Neural cell (in vitro differentiated cells): Measurements from ENCODE around the gene NUP210. TPM values are rescaled to one million over a fixed set of nuclear protein-coding genes. Genes with fewer than 3 reads are reported as not detected.

Experiments used
- H2AFZ ChIP-seq: fragments of 200-600, 300-800 bp; sonication (generic), shearing (Covaris generic); 2 replicates; pipeline ENCODE4 v1.6.0; 2014; ENCODE audit warnings: low read depth, mild to moderate bottlenecking, antibody characterized with exemption, low read length, moderate library complexity
- H3F3A ChIP-seq: fragments of 200-600 bp; shearing (Covaris generic); 2 replicates; pipeline ENCODE4 v1.6.1; 2016; ENCODE audit warnings: mild to moderate bottlenecking, moderate library complexity, mixed read lengths, antibody characterized with exemption, low read length; ENCODE audit not compliant: insufficient read depth, poor library complexity, severe bottlenecking
- H3K27ac ChIP-seq: fragments of 200-600, 300-800 bp; sonication (generic), shearing (Covaris generic); 2 replicates; pipeline ENCODE4 v1.5.1; 2014; ENCODE audit warnings: mild to moderate bottlenecking, low read length, moderate library complexity
- H3K27me3 ChIP-seq: fragments of 300-800, 200-600 bp; sonication (generic), shearing (Covaris generic); 2 replicates; pipeline ENCODE4 v1.6.0; 2014; ENCODE audit warnings: mild to moderate bottlenecking, low read depth, low read length, moderate library complexity; ENCODE audit not compliant: insufficient read depth
- H3K36me3 ChIP-seq: fragments of 300-800, 200-600 bp; sonication (generic), shearing (Covaris generic); 2 replicates; pipeline ENCODE4 v1.5.1; 2014; ENCODE audit warnings: mild to moderate bottlenecking, antibody characterized with exemption, low read length, moderate library complexity; ENCODE audit not compliant: insufficient read depth
- H3K4me2 ChIP-seq: fragments of 300-800, 200-600 bp; sonication (generic), shearing (Covaris generic); 2 replicates; pipeline ENCODE4 v1.6.0; 2014; ENCODE audit warnings: mild to moderate bottlenecking, low read length
- H3K4me3 ChIP-seq: fragments of 300-800, 200-600 bp; sonication (generic), shearing (Covaris generic); 2 replicates; pipeline ENCODE4 v1.5.1; 2014; ENCODE audit warnings: mild to moderate bottlenecking, low read length, moderate library complexity
- H3K79me2 ChIP-seq: fragments of 200-600 bp; shearing (Covaris generic); replicated peaks from 2 replicates; pipeline ENCODE4 v1.6.0; 2014; ENCODE audit warnings: mild to moderate bottlenecking, low read length, moderate library complexity; ENCODE audit not compliant: insufficient read depth
- H3K9ac ChIP-seq: fragments of 300-800, 200-600 bp; sonication (generic), shearing (Covaris generic); 2 replicates; pipeline ENCODE4 v1.6.1; 2016; ENCODE audit warnings: mild to moderate bottlenecking, low read length, mixed read lengths
- H3K9me2 ChIP-seq: fragments of 200-600 bp; shearing (Covaris generic); 2 replicates; pipeline ENCODE4 v1.6.1; 2016; ENCODE audit warnings: mild to moderate bottlenecking, low read length, mixed read lengths; ENCODE audit not compliant: insufficient read depth
- H3K9me3 ChIP-seq: fragments of 200-600, 300-800 bp; sonication (generic), shearing (Covaris generic); 2 replicates; pipeline ENCODE4 v1.6.1; 2016; ENCODE audit warnings: mild to moderate bottlenecking, mixed run types, low read length, moderate library complexity, mixed read lengths
- H4K20me1 ChIP-seq: fragments of 200-600 bp; shearing (Covaris generic); 2 replicates; pipeline ENCODE4 v1.6.1; 2016; ENCODE audit warnings: mild to moderate bottlenecking, mixed run types; ENCODE audit not compliant: insufficient read depth
- EP300 ChIP-seq: fragments of 450-650 bp; conservative IDR thresholded peaks from 2 replicates; pipeline ENCODE4 v1.6.1; 2014; ENCODE audit warnings: antibody characterized with exemption, mild to moderate bottlenecking, moderate library complexity; ENCODE audit not compliant: poor library complexity, severe bottlenecking
- EZH2 ChIP-seq: fragments of 200-600, 300-800 bp; shearing (Covaris generic), sonication (generic); IDR thresholded peaks from 2 replicates; pipeline ENCODE4 v1.6.1; 2014; ENCODE audit warnings: antibody characterized with exemption, low read length, borderline replicate concordance, mild to moderate bottlenecking; ENCODE audit not compliant: insufficient read depth, poor library complexity, severe bottlenecking
- MXI1 ChIP-seq: fragments of 450-650 bp; conservative IDR thresholded peaks from 2 replicates; pipeline ENCODE4 v1.6.1; 2014; ENCODE audit warnings: antibody characterized with exemption, mild to moderate bottlenecking; ENCODE audit not compliant: poor library complexity, severe bottlenecking
- POLR2AphosphoS5 ChIP-seq: IDR thresholded peaks from 2 replicates; pipeline ENCODE4 v1.6.1; 2012
- RAD21 ChIP-seq: fragments of 450-650 bp; conservative IDR thresholded peaks from 2 replicates; pipeline ENCODE4 v1.6.1; 2014; ENCODE audit warnings: antibody characterized with exemption, mild to moderate bottlenecking, moderate library complexity
- SMC3 ChIP-seq: fragments of 450-650 bp; conservative IDR thresholded peaks from 2 replicates; pipeline ENCODE4 v1.6.1; 2014; ENCODE audit warnings: antibody characterized with exemption, mild to moderate bottlenecking, moderate library complexity; ENCODE audit not compliant: poor library complexity
- TAF1 ChIP-seq: IDR thresholded peaks from 2 replicates; pipeline ENCODE4 v1.6.1; 2012; ENCODE audit warnings: low read depth
- polyA plus RNA-seq: library from polyadenylated mRNA; depleted of rRNA; stranded (reverse); fragments of >200 nt; gene quantifications from 2 replicates; pipeline ENCODE4 v1.2.3, GENCODE V29; 2014
- TF ChIP-seq, protein P1 (sequence below): IDR thresholded peaks from 2 replicates; pipeline ENCODE4 v1.6.1; 2012; ENCODE audit warnings: borderline replicate concordance
- TF ChIP-seq, protein P2 (sequence below): fragments of 450-650 bp; IDR thresholded peaks from 2 replicates; pipeline ENCODE4 v1.5.1; 2014; ENCODE audit warnings: antibody characterized with exemption, mild to moderate bottlenecking, moderate library complexity; ENCODE audit not compliant: poor library complexity, severe bottlenecking

The NUP210 gene
- polyA plus RNA-seq, 1 donor from 2014 or later: 8.2 TPM

DNA sequence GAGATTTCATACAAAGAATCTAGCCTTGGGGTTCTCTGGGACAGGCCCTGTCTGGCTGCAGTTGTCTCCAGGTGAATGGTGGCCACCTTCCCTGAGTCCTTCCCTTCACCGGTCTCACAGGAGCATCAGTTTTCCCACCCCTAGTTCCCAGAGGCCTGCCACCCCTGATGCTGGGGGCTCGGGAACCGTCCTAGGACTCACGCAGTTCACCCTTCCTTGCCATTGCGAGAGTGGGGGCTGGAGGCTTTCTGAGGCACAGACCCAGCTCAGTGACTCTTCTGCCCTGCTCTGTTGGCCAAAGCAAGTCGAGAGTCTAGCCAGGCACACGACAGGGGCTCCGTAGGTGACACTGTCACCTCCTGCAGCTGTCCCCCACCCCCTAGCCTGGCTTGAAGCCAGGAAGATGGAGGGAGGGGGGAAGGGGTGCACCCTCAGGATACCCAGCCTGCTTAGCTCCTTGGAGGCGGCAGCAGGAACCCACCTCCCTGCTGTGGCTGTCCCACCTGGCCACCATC, 130.3 kb downstream of the NUP210 start:
- Histone ChIP-seq H3K9me2 (no peaks in the 10 kb centered on the region), H3K4me2 (no peak overlapping the region), H3K36me3 (no peaks in the 10 kb centered on the region), H3F3A (no peaks in the 10 kb centered on the region), H2AFZ (no peak overlapping the region), H3K27ac (no peak overlapping the region), H3K9ac (no peak overlapping the region), H3K4me3 (no peak overlapping the region), H4K20me1 (no peaks in the 10 kb centered on the region), H3K9me3 (no peaks in the 10 kb centered on the region), H3K79me2 (no peaks in the 10 kb centered on the region), H3K27me3 (no peaks in the 10 kb centered on the region)
- no peak for TF ChIP-seq MXI1
- TF ChIP-seq EZH2: no peak
- no peak for TF ChIP-seq RAD21
- TF ChIP-seq SMC3: no peak
- no peak for TF ChIP-seq POLR2AphosphoS5
- TF ChIP-seq TAF1: no peak
- TF ChIP-seq, protein P1, sequence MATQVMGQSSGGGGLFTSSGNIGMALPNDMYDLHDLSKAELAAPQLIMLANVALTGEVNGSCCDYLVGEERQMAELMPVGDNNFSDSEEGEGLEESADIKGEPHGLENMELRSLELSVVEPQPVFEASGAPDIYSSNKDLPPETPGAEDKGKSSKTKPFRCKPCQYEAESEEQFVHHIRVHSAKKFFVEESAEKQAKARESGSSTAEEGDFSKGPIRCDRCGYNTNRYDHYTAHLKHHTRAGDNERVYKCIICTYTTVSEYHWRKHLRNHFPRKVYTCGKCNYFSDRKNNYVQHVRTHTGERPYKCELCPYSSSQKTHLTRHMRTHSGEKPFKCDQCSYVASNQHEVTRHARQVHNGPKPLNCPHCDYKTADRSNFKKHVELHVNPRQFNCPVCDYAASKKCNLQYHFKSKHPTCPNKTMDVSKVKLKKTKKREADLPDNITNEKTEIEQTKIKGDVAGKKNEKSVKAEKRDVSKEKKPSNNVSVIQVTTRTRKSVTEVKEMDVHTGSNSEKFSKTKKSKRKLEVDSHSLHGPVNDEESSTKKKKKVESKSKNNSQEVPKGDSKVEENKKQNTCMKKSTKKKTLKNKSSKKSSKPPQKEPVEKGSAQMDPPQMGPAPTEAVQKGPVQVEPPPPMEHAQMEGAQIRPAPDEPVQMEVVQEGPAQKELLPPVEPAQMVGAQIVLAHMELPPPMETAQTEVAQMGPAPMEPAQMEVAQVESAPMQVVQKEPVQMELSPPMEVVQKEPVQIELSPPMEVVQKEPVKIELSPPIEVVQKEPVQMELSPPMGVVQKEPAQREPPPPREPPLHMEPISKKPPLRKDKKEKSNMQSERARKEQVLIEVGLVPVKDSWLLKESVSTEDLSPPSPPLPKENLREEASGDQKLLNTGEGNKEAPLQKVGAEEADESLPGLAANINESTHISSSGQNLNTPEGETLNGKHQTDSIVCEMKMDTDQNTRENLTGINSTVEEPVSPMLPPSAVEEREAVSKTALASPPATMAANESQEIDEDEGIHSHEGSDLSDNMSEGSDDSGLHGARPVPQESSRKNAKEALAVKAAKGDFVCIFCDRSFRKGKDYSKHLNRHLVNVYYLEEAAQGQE: no peak
- TF ChIP-seq EP300: no peak
- TF ChIP-seq, protein P2, sequence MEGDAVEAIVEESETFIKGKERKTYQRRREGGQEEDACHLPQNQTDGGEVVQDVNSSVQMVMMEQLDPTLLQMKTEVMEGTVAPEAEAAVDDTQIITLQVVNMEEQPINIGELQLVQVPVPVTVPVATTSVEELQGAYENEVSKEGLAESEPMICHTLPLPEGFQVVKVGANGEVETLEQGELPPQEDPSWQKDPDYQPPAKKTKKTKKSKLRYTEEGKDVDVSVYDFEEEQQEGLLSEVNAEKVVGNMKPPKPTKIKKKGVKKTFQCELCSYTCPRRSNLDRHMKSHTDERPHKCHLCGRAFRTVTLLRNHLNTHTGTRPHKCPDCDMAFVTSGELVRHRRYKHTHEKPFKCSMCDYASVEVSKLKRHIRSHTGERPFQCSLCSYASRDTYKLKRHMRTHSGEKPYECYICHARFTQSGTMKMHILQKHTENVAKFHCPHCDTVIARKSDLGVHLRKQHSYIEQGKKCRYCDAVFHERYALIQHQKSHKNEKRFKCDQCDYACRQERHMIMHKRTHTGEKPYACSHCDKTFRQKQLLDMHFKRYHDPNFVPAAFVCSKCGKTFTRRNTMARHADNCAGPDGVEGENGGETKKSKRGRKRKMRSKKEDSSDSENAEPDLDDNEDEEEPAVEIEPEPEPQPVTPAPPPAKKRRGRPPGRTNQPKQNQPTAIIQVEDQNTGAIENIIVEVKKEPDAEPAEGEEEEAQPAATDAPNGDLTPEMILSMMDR: no peak

DNA sequence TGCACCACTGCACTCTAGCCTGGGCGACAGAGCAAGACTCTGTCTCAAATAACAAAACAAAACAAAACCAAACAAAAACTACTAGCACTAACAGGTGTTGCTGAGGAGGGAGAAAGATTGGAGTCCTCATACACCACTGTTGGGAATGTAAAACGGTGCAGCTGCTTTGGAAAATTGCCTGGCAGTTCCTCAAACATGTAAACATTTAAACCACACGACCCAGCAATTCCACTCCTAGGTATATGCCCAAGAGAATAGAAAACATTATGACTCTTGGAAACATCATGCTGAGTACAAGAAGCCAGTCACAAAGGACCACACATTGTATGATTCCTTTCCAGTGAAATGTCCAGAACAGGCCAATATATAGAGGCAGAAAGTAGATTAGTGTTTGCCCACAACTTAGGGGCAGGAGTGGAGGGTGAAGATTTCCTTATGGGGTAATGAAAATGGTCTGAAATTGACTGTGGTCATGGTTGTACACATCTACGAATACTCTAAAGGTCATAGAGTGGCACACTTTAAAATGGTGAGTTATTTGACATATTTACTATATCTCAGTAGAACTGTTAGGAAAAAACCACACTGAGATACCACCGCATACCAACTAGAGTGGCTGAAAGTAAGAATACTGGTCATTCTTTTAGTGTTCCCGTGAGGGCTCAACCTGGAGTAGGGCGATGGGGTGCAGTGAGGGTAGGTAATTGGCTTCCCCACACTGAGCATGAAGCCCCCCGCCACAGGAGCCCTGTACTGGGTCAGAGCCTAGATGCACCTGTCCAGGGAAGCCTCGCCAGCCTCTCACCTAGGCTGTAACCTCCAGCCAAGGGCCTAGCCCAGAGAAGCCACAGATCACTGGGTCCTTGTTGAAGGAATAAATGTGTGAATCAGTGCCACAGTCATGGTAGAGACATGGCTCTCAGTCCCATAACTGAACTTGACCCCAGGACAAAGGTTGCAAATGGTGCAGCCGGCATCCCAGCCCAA, 131.1 kb downstream of the NUP210 start:
- no peak overlapping the region for H3K4me3 ChIP-seq
- H3K9ac ChIP-seq: no peak overlapping the region
- H3K27me3 ChIP-seq: peaks cover 4% of the 10 kb centered on the region
- no peak overlapping the region for H2AFZ ChIP-seq
- H3K79me2 ChIP-seq: no peaks in the 10 kb centered on the region
- TF ChIP-seq RAD21: no peak
- no peak for TF ChIP-seq TAF1
- no peak for TF ChIP-seq MXI1
- TF ChIP-seq EP300: no peak
- TF ChIP-seq, protein P1: no peak
- no peak for TF ChIP-seq POLR2AphosphoS5
- no peak for TF ChIP-seq EZH2
- TF ChIP-seq, protein P2: no peak
- no peak for TF ChIP-seq SMC3
- no peaks in the 10 kb centered on the region for H3K36me3 ChIP-seq
- H3K9me3 ChIP-seq: peaks cover 6% of the 10 kb centered on the region
- H3F3A ChIP-seq: no peaks in the 10 kb centered on the region
- H3K9me2 ChIP-seq: no peaks in the 10 kb centered on the region
- H4K20me1 ChIP-seq: no peaks in the 10 kb centered on the region
- H3K27ac ChIP-seq: no peak overlapping the region
- H3K4me2 ChIP-seq: no peak overlapping the region
